HG03439 (cell line): Measurements from ENCODE around the gene TSHZ1.

Experiments used
- ATAC-seq: cut with Tn5 transposase; IDR thresholded peaks from one replicate; pipeline ENCODE4 v1.9.1; 2021; ENCODE audit warnings: mild to moderate bottlenecking, moderate library complexity; ENCODE audit not compliant: unreplicated experiment

TSHZ1 gene

GRCh38 chr18:75210274-75211001, at the start of gene TSHZ1:
Gene TSHZ1, plus strand, starts transcription at chr18:75210797. Its CDS starts 1,080 bp downstream, at chr18:75211877.
- peak; percentile 32 for ATAC-seq

DNA sequence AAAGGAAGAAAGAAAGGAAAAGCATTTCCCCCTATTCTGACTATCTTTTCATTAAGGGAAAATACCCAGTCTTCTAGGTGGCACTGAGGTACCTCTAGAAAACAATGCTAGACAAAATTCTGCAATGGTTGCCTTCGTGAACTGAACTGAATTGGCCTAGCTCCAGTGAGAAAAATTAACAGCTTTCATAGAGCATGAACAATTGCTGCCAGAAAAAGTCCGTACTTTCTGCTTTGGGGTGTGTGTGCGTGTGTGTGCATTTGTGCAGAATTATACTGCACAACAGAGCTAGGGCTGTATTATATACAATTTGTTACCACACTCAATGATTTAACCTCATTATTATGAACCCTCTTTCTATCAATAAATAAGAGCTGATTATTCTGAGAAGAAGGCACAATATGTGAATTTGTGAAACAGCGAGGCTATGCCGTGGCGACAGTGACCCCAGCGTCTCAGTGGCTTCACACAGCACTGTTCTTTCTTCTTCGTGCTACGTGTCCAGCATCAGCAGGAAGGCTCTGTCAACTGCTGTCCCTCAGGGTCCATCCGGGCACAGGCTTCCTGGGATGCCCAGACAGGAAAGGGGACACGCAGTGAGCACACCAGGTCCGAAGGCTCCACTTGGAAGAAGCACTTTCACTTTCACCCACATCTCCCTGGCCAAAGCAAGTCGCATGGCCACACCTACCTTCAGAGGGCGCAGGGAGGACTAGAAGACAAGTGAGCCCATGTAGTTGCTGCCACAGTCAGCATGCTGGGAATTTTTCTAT, 49.2 kb upstream of the TSHZ1 start:
- no peak for ATAC-seq

DNA sequence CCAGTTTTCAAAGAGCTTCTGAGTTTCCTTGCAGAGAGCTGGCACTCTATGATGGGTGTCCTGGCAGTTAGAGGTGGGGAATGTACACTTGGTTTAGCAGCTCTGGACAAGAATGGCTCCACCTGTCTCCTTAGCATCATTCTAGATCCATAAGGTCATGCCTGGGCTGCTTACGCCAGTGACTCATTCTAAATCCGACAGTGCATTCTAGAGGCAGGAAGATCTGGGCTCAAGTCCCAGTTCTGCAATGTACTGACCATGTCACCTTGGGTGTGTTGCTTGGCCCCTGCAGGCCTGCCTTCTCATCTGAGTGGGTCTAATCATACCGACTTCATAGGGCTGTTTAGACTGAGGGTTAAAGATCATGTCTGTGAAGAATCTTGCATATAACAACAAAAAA, 48.1 kb upstream of the TSHZ1 start:
- ATAC-seq, result no peak

GRCh38 chr18:75162978-75163377, 47.6 kb upstream of the TSHZ1 start:
- no peak for ATAC-seq

DNA sequence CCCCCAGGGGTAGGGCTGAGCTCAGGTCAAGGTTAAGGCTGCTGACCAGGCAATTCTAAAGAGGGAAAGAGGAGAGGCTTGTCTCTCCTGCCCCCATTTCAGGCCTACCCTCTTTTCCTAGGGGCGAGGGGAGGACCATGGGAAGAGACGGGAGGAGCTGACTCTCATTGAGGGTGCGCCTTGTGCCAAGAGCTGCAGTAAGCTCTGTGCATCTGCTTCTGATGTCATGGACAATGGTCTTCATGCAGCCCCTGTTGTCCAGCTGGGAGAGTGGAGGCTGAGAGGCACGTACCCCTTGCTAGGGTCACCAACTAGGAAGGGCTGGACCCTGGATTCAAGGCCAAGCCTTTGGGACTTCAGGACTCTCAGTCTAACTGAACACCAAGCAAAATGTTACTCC, 46.9 kb upstream of the TSHZ1 start:
- no peak for ATAC-seq

DNA sequence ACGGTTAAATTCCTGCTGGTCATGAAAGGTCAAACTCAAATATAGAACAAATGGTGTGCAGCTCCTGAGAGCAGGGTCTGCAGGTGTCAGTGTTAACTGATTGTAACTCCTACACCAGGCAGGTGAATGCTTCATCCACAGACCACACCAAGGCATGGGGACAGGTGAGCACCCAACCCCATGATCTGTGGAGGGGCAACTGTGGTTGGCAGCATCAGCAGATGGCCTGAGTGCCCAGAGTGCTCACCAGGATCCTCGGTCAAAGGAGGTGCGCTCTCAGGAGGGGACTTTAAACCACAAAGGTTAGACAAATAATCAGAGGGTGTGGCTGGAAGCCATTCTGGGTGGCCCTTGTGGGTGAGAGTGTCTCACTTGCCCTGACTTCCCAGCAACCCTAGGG, 46.1 kb upstream of the TSHZ1 start:
- no peak for ATAC-seq

GRCh38 chr18:75165926-75166325, 44.7 kb upstream of the TSHZ1 start:
- ATAC-seq, result no peak

- ATAC-seq, result no peak
Measured at GRCh38 chr18:75167137-75167536, 43.5 kb upstream of the TSHZ1 start.

DNA sequence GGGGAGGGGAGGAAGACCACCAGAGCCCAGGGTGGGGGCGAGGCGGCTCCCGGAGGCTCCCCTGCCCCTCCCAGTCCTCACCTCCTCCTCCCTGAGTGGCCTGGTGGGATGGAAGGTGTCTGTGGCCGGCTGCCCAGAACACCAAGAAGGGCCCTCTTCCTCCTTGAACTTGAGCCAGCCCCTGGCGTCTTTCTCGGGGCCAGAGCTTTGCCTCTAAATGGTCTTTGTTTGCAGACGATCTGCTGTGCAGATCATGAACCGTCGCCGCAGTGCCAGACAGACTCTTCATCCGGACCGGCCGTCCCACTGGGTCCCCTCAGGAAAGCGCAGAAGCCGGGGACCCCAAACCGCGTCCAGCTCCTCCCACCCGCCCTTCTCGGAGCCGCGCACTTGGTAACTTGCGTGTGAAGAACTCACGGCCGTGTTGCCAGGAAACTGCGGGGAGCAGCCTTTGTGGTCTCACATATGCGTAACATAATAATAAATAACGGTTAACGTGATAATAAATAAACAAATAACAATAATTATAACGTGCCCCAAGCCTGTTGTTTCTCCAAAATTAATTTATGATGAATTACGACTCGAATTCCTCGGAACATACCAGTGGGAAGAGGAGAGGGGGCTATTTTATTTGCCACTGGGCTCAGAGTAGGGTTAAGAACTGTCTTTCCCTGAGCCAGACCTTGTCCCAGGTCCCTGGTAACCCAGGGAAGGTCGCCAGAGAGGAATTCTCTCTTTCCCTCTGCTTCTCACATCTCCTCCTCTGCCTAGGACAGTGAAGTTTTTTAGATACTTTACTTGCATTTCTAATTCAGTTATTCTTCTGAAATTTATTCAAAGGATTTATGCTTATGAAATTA, 42.6 kb upstream of the TSHZ1 start:
- no peak for ATAC-seq

DNA sequence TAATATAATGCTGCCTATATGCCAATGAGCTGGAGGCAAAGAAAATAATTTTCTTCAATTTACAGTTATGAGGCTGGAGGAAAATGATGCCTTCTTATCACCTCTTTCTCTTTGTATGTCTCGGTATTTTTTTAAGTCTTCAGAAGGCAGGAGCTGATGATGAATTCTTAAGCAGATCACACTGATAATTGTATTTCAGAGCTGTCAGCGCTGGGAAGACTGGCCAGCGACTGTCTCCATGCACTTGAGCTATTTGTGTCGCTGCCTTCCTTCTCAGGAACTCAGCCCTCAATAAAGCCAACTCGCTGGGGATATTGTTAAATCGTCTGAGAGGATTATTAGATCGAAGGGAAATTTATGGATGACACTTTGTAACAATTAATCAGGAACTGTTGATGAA, 42.0 kb upstream of the TSHZ1 start:
- ATAC-seq, result no peak

DNA sequence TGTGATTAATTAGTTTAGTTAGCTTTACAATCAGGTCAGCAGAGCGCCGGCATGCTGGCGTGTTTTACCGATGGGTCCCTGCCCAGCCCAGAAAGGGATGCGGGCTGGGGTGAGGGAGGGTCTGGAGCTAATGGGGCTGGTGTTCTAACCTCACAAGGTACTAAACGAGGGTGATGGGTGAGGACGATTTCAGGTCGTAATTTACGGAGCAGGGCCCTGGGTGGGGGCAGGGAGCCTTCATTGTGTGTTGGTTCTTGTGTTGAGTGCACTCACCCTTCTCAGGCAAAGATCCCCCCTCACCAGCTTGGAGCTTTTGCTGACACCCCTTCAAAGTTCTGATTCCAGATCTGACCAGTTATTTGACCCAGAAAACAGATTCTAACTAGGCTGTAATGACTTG, 41.2 kb upstream of the TSHZ1 start:
- ATAC-seq, result no peak

DNA sequence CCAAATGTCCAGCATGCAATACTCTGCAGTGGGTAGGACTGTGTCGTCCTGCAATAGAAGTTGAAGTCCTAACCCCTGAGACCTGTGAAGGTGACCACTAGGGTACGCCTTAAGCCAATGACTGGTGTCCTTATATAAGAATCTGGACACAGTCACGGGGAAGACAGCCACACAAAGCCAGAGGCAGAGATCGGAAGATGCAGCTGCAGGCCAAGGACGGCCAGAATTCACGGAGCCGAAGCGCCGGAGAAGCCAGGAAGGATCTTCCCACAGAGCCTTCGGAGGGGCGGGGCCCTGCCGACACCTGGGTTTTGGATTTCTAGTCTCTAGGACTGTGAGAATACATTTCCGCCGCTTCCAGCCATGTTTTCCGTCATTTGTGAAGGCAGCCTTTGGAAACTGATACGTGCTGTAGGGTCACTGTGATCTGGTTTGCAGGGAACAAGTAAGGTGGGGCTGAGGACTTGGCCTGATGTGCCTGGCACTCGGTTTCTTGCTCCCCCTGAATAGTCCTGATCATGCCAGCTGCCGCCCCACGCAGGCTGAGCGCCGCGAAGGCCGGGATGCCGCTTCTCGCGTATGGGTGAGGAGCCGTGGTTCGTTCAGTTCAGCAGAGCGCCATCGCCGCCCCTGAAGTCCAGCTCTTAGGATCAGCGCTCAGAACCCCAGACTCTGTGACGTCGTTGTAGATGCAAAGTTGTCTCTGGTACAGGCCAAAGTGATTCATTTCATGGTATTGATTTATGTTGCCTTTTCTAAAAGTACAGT, 40.4 kb upstream of the TSHZ1 start:
- ATAC-seq, result no peak

- ATAC-seq, result no peak
Measured at GRCh38 chr18:75170916-75171315, 39.7 kb upstream of the TSHZ1 start.

GRCh38 chr18:75172299-75173124, 38.1 kb upstream of the TSHZ1 start:
- ATAC-seq, result peak; percentile 14

GRCh38 chr18:75173125-75173432, 37.5 kb upstream of the TSHZ1 start:
- peak; percentile 96 for ATAC-seq

GRCh38 chr18:75173738-75174137, 36.9 kb upstream of the TSHZ1 start:
- no peak for ATAC-seq

DNA sequence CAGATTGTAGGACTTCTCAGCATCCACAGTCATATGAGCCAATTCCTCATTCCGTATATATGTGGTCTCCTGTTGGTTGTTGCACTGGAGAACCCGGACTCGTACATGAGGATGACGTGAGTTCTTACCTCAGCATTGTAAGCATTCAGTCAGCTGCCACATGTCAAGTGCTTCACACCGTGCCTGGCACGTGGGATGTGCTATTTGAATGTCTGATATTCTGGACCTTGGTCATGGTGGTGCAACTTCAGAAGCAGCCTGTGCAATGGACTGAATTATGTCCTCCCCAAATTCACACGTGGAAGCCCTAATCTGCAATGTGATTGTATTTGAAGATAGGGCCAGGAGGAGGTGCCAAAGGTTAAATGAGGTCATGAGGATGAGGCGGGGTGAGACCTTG, 33.7 kb upstream of the TSHZ1 start:
- no peak for ATAC-seq

GRCh38 chr18:75178376-75178775, 32.2 kb upstream of the TSHZ1 start:
- no peak for ATAC-seq

- ATAC-seq, result no peak
Measured at GRCh38 chr18:75179819-75180600, 30.6 kb upstream of the TSHZ1 start.
